Choroid plexus epithelial cell (primary cell): ENCODE results near the gene FCGBP.
A peak's percentile ranks its signal among the peaks of the same experiment; 100 is the strongest.

Source experiments
- DNase-seq: peaks from one replicate; pipeline ENCODE4 v3.0.0-alpha.2; 2010; ENCODE audit warnings: low read depth
- H3K4me3 ChIP-seq: 2 replicates; pipeline ENCODE4 v1.5.1; 2011; ENCODE audit warnings: low read depth, mild to moderate bottlenecking, control low read depth, low read length, moderate library complexity
- CTCF ChIP-seq: conservative IDR thresholded peaks from 2 replicates; pipeline ENCODE4 v1.5.1; 2011; ENCODE audit warnings: low read depth, mild to moderate bottlenecking, control low read depth, inconsistent platforms, low read length, moderate library complexity

FCGBP gene

DNA sequence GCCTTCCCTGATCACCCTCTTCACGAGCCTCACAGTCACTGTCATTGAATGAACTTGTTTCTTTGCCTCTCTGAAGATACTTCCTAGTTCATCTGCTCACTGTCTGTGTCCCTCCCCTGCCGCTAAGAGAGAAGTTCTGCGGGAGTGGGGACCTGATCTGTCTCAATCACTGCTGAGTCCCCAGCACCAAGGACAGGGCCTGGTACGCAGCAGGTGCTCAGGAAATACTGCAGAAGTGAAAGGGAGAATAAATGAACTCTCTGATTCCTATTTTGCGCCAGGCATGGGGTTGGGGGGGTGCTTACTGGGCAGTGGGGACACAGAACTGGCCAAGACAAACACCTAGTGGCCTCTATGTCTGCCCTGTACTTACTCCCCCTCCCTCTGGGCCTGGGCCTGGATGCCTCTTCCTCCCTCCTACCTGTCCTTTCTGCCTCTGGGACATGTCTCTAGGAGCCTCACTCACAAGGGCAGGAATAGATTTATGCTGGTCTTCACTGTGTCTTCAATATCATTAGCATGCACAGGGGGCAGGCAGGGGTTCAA is 17.5 kb downstream of the FCGBP start:
- H3K4me3 ChIP-seq: no peak overlapping the region
- TF ChIP-seq CTCF: no peak
- DNase-seq: peak; percentile 11

DNA sequence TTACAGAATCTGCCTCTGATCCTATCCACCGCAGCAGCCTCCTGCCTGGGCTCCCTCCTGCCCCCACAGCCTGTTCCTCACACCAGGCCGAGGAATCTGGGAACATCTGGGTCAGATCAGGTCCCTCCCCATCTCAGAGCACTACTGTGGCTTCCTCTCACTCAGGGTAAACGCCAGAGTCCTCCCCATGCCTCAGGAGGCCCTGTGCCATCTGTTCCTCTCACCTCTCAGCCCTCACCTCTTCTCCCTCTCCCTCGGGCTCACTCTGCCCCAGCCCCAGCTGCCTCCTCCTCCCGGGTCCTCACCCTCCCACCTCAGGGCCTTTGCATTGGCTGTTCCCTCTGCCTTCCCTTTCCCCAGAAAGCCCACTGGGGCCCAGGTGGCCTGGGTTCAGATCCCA is 18.2 kb downstream of the FCGBP start:
- TF ChIP-seq CTCF: no peak
- no peak for DNase-seq

DNA sequence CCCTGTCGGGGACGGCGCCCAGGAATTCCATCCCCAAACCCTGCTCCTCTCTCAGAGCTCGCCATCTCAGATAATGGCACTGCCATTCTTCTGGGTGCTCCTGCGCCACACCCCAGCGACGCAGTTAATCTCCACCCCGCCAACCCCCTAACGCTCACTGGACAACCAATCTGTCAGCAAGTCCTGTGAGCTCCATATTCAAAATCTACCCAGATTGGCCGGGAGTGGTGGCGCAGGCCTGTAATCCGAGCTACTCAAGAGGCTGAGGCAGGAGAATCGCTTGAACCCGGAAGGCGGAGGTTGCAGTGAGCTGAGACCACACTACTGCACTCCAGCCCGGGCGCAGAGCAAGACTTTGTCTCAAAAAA is 18.6 kb downstream of the FCGBP start:
- H3K4me3 ChIP-seq: no peak overlapping the region
- DNase-seq: no peak
- no peak for TF ChIP-seq CTCF

More for the DNA sequence above, 18.2 kb downstream of the FCGBP start:
- no peak overlapping the region for H3K4me3 ChIP-seq

- DNase-seq: no peak
- no peak overlapping the region for H3K4me3 ChIP-seq
- no peak for TF ChIP-seq CTCF
These were observed 19.2 kb downstream of the FCGBP start for GRCh38 chr19:39915101-39915847.

GRCh38 chr19:39913682-39914333 is 20.6 kb downstream of the FCGBP start:
- H3K4me3 ChIP-seq: no peak overlapping the region
- DNase-seq: no peak
- no peak for TF ChIP-seq CTCF

DNA sequence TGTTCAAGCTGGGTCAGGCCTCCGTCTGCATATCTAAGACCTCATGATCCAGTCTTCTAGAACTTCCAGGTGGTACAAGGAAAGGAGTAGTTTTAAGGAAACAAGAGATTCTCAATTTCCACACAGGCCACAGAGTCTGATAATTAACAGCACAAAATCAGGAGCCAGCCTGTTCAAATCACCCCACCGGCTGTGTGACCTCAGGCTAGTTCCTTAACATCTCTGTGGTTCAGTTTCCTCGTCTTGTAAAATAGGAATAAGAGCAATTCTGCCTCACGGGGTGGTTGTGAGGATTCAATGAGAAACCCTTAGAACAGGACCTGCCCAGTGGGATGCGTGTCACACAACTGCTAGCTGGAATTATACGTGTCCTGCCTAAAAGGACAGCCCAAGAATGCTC is 25.6 kb downstream of the FCGBP start:
- DNase-seq: no peak
- no peak overlapping the region for H3K4me3 ChIP-seq
- TF ChIP-seq CTCF: no peak
